HUES6 (cell line): Measurements from ENCODE around the gene EDARADD.
"Not testable (repeated sequence)": the region's sequence is repeated elsewhere in the genome, so short reads cannot be mapped to it uniquely, and the experiment has no call there.

Experiments
- H3K27ac ChIP-seq: 2 replicates; pipeline ENCODE4 v1.7.0; 2013; ENCODE audit warnings: low read depth, mild to moderate bottlenecking, low read length, inconsistent platforms
- H3K27me3 ChIP-seq: 2 replicates; pipeline ENCODE4 v1.6.1; 2013; ENCODE audit warnings: low read length; ENCODE audit not compliant: control insufficient read depth, insufficient read depth
- H3K36me3 ChIP-seq: 2 replicates; pipeline ENCODE4 v1.6.1; 2013; ENCODE audit warnings: low read length; ENCODE audit not compliant: control insufficient read depth, insufficient read depth
- H3K4me1 ChIP-seq: 2 replicates; pipeline ENCODE4 v1.6.1; 2013; ENCODE audit warnings: low read length; ENCODE audit not compliant: control insufficient read depth, insufficient read depth
- H3K4me3 ChIP-seq: 2 replicates; pipeline ENCODE4 v1.5.1; 2013; ENCODE audit warnings: low read depth, low read length
- H3K9ac ChIP-seq: one replicate; pipeline ENCODE4 v1.6.1; 2013; ENCODE audit warnings: mild to moderate bottlenecking, low read length
- H3K9me3 ChIP-seq: 2 replicates; pipeline ENCODE4 v1.6.1; 2013; ENCODE audit warnings: low read depth, low read length; ENCODE audit not compliant: control insufficient read depth, insufficient read depth

EDARADD gene

DNA sequence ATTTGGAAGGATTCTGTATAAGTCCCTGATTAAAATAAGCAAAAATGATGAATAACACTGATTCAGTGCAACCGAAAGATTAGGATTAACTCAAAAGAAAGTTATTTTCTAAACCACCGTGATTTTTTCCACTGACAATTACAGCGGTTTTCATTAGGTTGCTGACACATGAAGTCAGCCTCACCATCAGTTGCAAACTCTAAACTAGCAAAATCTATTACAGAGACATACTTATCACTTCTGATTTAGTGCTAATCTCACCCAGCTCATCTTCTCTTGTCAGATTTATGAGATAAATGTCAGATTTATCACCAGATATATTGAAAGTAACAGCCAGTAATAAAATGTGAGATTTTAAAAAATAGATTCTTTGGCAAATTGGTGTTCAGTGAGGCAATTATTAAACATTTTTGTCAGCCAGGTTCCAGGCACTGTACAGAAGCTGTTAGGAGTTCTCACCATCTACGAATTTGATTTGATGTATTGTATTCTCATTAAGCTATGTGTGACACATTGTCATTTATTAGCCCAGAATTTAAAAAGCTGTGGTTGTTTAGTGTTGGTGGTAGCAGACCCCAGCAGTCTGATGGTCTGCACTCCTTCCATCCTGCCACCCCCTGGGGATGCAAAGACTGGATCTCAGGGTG lies 92.4 kb downstream of the EDARADD start:
- Histone ChIP-seq H3K9me3 (no peaks in the 10 kb centered on the region), H3K4me3 (no peak overlapping the region), H3K36me3 (no peaks in the 10 kb centered on the region; the same call in 1 of the 2 replicates), H3K27ac (no peak overlapping the region), H3K4me1 (no peaks in the 10 kb centered on the region), H3K9ac (no peak overlapping the region), H3K27me3 (no peaks in the 10 kb centered on the region)

DNA sequence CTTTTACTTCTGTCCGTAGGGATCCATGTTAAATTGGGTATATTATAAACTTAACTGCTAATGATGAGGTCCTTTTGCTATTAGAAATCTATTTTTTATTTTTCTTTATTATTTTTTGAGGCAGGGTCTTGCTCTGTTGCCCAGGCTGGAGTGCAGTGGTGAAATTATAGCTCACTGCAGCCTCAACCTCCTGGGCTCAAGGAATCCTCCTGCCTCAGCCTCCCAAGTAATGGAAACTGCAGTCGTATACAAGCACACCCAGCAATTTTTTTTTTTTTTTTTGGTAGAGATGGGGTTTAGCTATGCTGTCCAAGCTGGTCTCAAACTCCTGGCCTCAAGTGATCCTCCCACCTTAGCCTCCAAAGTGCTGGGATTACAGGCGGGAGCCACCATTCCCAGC lies 95.1 kb downstream of the EDARADD start:
- not testable (repeated sequence) for H3K27ac ChIP-seq, H3K4me3 ChIP-seq, H3K9ac ChIP-seq, H3K4me1 ChIP-seq, H3K9me3 ChIP-seq, H3K27me3 ChIP-seq, H3K36me3 ChIP-seq

DNA sequence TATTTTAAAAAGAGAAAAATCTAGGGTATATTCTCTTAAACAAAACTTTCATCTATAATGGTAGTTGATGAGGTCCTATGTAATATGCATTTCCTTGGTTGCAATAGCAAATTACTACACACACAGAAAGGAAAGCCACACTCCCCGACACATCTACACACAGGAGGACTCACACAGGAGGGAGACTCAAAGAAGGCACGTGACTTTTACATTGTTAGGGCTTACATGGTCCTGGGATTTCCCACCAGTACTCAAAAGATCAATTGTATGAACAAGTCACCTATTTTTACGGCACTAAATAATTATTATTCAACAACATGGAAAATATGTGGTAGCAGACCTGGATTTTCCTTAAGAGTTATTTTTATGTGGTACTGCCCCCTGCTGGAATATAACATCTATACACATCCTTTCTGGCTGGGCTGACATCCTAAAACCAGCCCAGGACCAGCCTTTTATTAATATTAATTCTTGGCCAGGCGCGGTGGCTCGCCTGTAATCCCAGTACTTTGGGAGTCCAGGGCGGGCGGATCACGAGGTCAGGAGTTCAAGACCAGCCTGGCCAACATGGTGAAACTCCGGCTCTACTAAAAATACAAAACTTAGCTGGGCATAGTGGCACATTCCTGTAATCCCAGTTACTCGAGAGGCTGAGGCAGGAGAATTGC lies 95.8 kb downstream of the EDARADD start:
- H3K27me3 ChIP-seq, result no peaks in the 10 kb centered on the region
- 0 out of 2 replicates have a peak, but pooled peaks cover 5% of the 10 kb centered on the region for H3K4me1 ChIP-seq
- H3K9ac ChIP-seq, result no peak overlapping the region
- no peak overlapping the region for H3K27ac ChIP-seq
- H3K36me3 ChIP-seq, result no peaks in the 10 kb centered on the region
- H3K4me3 ChIP-seq, result no peak overlapping the region
- no peaks in the 10 kb centered on the region for H3K9me3 ChIP-seq

DNA sequence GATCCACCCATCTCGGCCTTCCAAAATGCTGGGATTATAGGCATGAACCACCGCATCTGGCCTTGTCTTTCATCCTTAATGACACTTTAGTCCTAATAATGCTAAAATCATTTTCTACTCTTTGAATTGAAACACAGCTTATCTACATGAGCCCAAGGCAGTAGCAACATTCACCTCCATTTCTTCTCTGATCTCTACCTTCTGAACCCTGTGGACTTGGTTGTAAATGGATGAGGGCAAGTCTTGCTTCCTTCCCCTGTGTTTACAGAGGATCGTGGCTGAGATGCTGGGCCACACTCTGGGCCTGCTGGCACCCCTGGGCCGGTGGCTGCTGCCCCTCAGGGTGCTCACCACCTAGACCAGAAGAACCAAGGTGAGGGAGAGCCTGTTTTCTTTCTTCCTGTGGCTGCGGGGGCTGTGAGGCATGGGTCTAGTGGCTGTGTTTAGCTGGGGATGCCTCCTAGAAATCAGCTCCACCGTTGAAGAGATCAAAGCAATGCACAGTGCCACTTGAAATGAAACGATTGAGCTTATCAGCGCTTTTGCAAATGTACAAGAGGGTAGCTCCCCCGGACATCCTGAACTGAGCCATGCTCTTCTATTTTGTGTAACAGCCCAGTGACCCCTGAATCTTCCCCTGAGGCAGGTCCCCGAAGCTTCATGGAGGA lies 97.5 kb downstream of the EDARADD start:
- no peak overlapping the region for H3K4me3 ChIP-seq
- no peaks in the 10 kb centered on the region for H3K27me3 ChIP-seq
- no peak overlapping the region for H3K9ac ChIP-seq
- 0 out of 2 replicates have a peak, but pooled peaks cover 7% of the 10 kb centered on the region for H3K4me1 ChIP-seq
- no peak overlapping the region for H3K27ac ChIP-seq
- H3K36me3 ChIP-seq, result no peaks in the 10 kb centered on the region
- no peaks in the 10 kb centered on the region for H3K9me3 ChIP-seq

DNA sequence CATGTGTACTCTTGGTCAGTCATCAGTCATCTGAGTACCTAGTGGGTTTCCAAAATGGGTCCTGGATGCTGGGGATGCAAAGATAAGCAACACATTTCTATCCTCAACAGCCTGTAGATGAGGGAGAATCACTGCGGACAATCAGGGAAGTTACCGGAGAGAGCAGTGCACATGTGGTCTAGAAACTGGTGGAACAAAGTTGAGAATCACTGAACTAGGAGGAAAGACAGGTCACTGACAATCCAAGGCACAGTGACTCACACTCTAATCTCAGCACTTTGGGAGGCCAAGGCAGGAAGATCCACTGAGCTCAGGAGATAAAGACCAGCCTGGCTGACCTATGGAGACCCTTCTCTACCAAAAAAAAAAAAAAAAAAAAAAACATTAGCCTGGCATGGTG lies 98.3 kb downstream of the EDARADD start:
- Histone ChIP-seq H3K4me3 (no peak overlapping the region), H3K4me1 (0 out of 2 replicates have a peak, but pooled peaks cover 7% of the 10 kb centered on the region), H3K27ac (no peak overlapping the region), H3K36me3 (no peaks in the 10 kb centered on the region), H3K27me3 (no peaks in the 10 kb centered on the region), H3K9ac (no peak overlapping the region), H3K9me3 (no peaks in the 10 kb centered on the region)

DNA sequence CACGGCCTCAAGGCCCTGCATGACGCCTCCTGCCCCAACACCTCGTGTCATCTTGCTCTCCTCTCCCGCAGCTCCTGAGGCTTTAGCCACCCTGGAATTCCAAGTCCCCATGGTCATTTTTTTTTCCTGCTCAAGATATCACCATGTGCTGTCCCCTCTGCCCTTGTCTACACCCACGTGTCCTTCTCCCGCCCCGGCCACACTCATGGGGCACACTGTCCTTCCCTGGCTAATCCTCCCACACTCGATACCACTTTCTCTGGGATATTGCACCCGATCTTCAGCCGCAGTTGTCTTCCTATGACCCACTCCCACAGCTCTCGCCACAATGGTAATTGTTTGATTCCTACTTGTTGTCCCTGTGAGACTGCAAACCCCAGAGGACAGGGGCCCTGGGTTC lies 100.0 kb downstream of the EDARADD start:
- Histone ChIP-seq H3K9me3 (no peaks in the 10 kb centered on the region), H3K4me3 (no peak overlapping the region), H3K9ac (no peak overlapping the region), H3K27ac (no peak overlapping the region), H3K36me3 (no peaks in the 10 kb centered on the region), H3K27me3 (no peaks in the 10 kb centered on the region), H3K4me1 (0 out of 2 replicates have a peak, but pooled peaks cover 7% of the 10 kb centered on the region)

DNA sequence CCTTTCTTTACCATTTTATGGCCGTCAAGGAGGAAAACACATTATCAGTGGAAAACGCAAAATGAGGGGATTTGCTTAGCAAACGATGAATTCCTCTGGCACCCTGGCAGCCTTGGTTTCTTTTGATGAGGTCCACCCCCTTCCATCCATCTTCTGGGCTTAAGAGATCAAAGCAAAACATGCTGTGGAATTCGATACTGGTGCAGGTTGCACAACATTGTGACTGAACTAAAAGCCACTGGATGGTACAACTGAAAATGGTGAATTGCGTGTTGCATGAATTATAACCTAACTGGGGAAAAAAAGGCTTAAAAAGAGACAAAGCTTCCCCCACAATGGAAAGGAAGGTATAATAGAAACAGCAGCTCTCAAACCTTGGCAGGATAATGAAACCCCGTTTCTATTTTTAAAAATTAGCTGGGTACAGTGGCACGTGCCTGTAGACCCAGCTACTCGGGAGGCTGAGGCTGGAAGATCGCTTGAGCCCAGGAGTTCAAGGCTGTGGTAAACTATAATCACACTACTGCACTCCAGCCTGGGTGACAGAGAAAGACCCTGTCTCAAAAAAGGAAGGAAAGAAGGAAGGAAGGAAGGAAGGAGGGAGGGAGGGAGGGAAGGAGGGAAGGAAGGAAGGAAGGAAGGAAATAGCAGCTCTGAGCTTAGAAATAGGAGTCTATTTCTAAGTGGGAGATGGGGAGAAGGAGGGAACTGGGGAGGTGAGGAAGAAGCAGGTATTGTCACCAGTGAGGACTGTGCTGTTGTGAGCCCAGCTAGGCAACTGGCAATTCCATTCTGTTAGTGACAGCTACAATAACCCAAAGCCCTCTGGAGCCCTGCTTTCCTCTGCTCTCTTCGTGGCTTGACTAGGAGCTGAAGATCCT lies 100.7 kb downstream of the EDARADD start:
- no peak overlapping the region for H3K9ac ChIP-seq
- 0 out of 2 replicates have a peak, but pooled peaks cover 7% of the 10 kb centered on the region for H3K4me1 ChIP-seq
- H3K27me3 ChIP-seq, result no peaks in the 10 kb centered on the region

DNA sequence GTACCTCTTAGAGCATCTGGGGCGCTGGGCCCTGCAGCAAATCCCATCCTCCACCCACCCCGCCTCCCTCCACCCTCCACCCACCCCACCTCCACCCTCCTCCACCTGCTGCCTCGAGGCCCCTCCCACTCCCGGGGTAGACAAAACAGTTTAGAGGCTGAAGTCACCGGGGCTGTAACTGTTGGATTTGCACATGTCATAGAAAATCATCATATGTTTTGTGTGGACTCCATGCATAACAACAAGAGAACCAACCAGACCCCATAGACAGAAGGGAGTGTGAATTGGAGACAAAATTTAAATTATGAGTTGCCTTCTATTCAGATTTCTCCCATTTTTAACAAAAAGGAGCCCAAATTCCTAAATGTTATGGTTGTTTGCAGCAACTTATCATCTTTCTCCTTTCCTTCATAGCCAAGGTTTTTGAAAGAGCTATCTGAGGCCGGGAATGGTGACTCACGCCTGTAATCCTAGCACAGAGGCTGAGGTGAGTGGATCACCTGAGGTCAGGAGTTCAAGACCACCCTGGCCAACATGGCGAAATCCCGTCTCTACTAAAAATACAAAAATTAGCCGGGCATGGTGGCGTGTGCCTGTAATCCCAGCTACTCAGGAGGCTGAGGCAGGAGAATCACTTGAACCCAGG lies 101.5 kb downstream of the EDARADD start:
- H3K4me1 ChIP-seq, result 0 out of 2 replicates have a peak, but pooled peaks cover 7% of the 10 kb centered on the region
- no peaks in the 10 kb centered on the region for H3K36me3 ChIP-seq
- H3K27me3 ChIP-seq, result no peaks in the 10 kb centered on the region
- H3K4me3 ChIP-seq, result no peak overlapping the region
- H3K27ac ChIP-seq, result no peak overlapping the region
- H3K9ac ChIP-seq, result no peak overlapping the region
- no peaks in the 10 kb centered on the region for H3K9me3 ChIP-seq

More for the DNA sequence above, 100.7 kb downstream of the EDARADD start:
- no peak overlapping the region for H3K4me3 ChIP-seq
- H3K36me3 ChIP-seq, result no peaks in the 10 kb centered on the region
- H3K27ac ChIP-seq, result no peak overlapping the region
- H3K9me3 ChIP-seq, result no peaks in the 10 kb centered on the region

DNA sequence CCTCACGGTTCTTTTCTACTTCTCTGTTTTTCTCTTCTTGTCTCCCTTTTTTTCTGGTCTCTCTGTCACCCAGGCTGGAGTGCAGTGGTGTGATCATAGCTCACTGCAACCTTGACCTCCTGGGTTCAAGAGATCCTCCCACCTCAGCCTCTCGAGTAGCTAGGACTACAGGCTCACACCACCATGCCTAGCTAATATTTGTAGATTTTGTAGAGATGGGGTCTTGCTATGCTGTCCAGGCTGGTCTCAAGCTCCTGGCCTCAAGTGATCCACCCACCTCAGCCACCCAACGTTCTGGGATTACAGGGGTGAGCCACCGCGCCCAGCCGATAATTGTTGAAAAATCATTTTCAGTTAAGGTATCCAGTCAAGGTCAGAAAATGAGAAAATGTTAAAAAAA lies 103.8 kb downstream of the EDARADD start:
- Histone ChIP-seq H3K9me3 (no peaks in the 10 kb centered on the region), H3K4me3 (no peak overlapping the region), H3K4me1 (0 out of 2 replicates have a peak, but pooled peaks cover 7% of the 10 kb centered on the region), H3K27ac (no peak overlapping the region), H3K9ac (no peak overlapping the region), H3K27me3 (no peaks in the 10 kb centered on the region), H3K36me3 (no peaks in the 10 kb centered on the region)

DNA sequence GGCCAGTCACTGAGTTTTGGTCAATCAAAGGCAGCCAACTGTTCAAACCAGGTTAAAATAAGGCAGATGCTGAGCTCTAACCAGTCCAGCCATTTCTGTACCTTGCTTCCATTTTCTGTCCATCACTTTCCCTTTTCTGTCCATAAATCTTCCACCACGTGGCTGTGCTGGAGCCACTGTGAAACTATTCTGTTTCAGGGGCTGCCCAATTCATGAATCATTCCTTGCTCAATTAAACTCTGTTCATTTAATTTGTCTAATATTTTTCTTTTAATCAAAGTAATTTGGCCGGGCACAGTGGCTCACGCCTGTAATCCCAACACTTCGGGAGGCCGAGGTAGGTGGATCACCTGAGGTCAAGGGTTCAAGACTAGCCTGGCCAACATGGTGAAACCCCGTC lies 107.0 kb downstream of the EDARADD start:
- H3K4me1 ChIP-seq, result 0 out of 2 replicates have a peak, but pooled peaks cover 6% of the 10 kb centered on the region
- H3K9ac ChIP-seq, result no peak overlapping the region
- no peaks in the 10 kb centered on the region for H3K9me3 ChIP-seq
- H3K36me3 ChIP-seq, result no peaks in the 10 kb centered on the region
- no peak overlapping the region for H3K4me3 ChIP-seq
- no peak overlapping the region for H3K27ac ChIP-seq
- H3K27me3 ChIP-seq, result no peaks in the 10 kb centered on the region
